Colonic mucosa (tissue), 4 donors: ENCODE results near the gene ATXN7L1. TPM values are rescaled to one million over a fixed set of nuclear protein-coding genes. Genes with fewer than 3 reads are reported as not detected.

Source experiments
- DNase-seq: peaks from one replicate; pipeline ENCODE4 v3.0.0-alpha.2; 2020
- H3K27ac ChIP-seq: fragments of 200-600 bp; one replicate; pipeline ENCODE4 v1.8.0; 2021
- H3K27me3 ChIP-seq: fragments of 200-600 bp; one replicate; pipeline ENCODE4 v1.8.0; 2021
- H3K36me3 ChIP-seq: fragments of 200-600 bp; one replicate; pipeline ENCODE4 v1.8.0; 2021
- H3K4me1 ChIP-seq: fragments of 200-600 bp; one replicate; pipeline ENCODE4 v1.8.0; 2021; ENCODE audit warnings: mild to moderate bottlenecking
- H3K4me3 ChIP-seq: fragments of 200-600 bp; one replicate; pipeline ENCODE4 v1.8.0; 2021
- H3K9ac ChIP-seq, 2 donors: one replicate each; pipeline ENCODE4 v1.7.0; 2013; ENCODE audit warnings: control low read depth in 2 of 2, low read depth in 2 of 2, low read length in 2 of 2
- H3K9me3 ChIP-seq: fragments of 200-600 bp; one replicate; pipeline ENCODE4 v1.8.0; 2021
- CTCF ChIP-seq: fragments of 200-600 bp; IDR thresholded peaks from one replicate; pipeline ENCODE4 v1.8.0; 2022; ENCODE audit warnings: antibody characterized with exemption, mild to moderate bottlenecking
- intact Hi-C: fragments of 100-400 bp; cut with DNase I; formaldehyde crosslinking; loops from one replicate; pipeline ENCODE4 v1.14.1; 2022
- total RNA-seq, 2 donors: library from RNA; stranded (reverse); fragmentation: NEBNext Ultra II Directional in 1 of 2; extraction: Animal tissue kit (Norgen Biotek cat#: 25700) in 1 of 2; gene quantifications; one replicate each; pipeline ENCODE4 v1.2.1, GENCODE V29; 2021
- donor health status: healthy.
- donor health status: DM: no; HTN: no; CAD: no.
- donor health status: DM: no; HTN: no; CAD: no.

ATXN7L1 gene
- total RNA-seq, 2 donors from 2014 or later, result 13.0 to 15.1 TPM

- Histone ChIP-seq H3K4me3 (no peak overlapping the region), H3K27me3 (no peaks in the 10 kb centered on the region), H3K9me3 (no peaks in the 10 kb centered on the region), H3K9ac (no peak overlapping the region), H3K27ac (no peak overlapping the region), H3K36me3 (no peaks in the 10 kb centered on the region), H3K4me1 (no peaks in the 10 kb centered on the region)
- intact Hi-C loops, result no loop called here
- DNase-seq, result no peak
- no peak for TF ChIP-seq CTCF
These were observed 40.2 kb upstream of the ATXN7L1 start for GRCh38 chr7:105916603-105917002.

- Histone ChIP-seq H3K9me3 (no peaks in the 10 kb centered on the region), H3K4me3 (no peak overlapping the region), H3K27ac (no peak overlapping the region), H3K9ac (no peak overlapping the region), H3K36me3 (no peaks in the 10 kb centered on the region), H3K4me1 (no peaks in the 10 kb centered on the region), H3K27me3 (no peaks in the 10 kb centered on the region)
- no peak for DNase-seq
- no peak for TF ChIP-seq CTCF
- intact Hi-C loops, result no loop called here
These were observed 37.5 kb upstream of the ATXN7L1 start for GRCh38 chr7:105913947-105914346.

- Histone ChIP-seq H3K4me3 (no peak overlapping the region), H3K4me1 (no peaks in the 10 kb centered on the region), H3K36me3 (no peaks in the 10 kb centered on the region), H3K27me3 (no peaks in the 10 kb centered on the region), H3K9me3 (no peaks in the 10 kb centered on the region), H3K9ac (no peak overlapping the region), H3K27ac (no peak overlapping the region)
- no peak for DNase-seq
- TF ChIP-seq CTCF, result no peak
- intact Hi-C loops, result no loop called here
These were observed 35.7 kb upstream of the ATXN7L1 start for GRCh38 chr7:105911961-105912575.

- no peak for DNase-seq
- Histone ChIP-seq H3K4me3 (no peak overlapping the region), H3K27me3 (no peaks in the 10 kb centered on the region), H3K36me3 (no peaks in the 10 kb centered on the region), H3K9ac (no peak overlapping the region), H3K27ac (no peak overlapping the region), H3K9me3 (no peaks in the 10 kb centered on the region), H3K4me1 (no peaks in the 10 kb centered on the region)
- intact Hi-C loops, result no loop called here
- TF ChIP-seq CTCF, result no peak
These were observed 33.8 kb upstream of the ATXN7L1 start for GRCh38 chr7:105910172-105910571.

- Histone ChIP-seq H3K4me3 (no peak overlapping the region), H3K27ac (no peak overlapping the region), H3K9me3 (no peaks in the 10 kb centered on the region), H3K4me1 (no peaks in the 10 kb centered on the region), H3K9ac (no peak overlapping the region), H3K27me3 (no peaks in the 10 kb centered on the region), H3K36me3 (no peaks in the 10 kb centered on the region)
- no peak for DNase-seq
- TF ChIP-seq CTCF, result no peak
- intact Hi-C loops, result no loop called here
These were observed 33.3 kb upstream of the ATXN7L1 start for GRCh38 chr7:105909742-105910141.
